Measurements from ENCODE around the gene VAPB. TPM values are rescaled to one million over a fixed set of nuclear protein-coding genes. Genes with fewer than 3 reads are reported as not detected.

VAPB gene
- total RNA-seq, 1 experiment from 2014 or later = 46.6 TPM

GRCh38 chr20:58406422-58407001 lies 17.5 kb downstream of the VAPB start:
- TF ChIP-seq EMX1 (CRISPR knock-in tag; IDR thresholded peaks at IDR 0.05) (no peak), ZNF281 (CRISPR knock-in tag; IDR thresholded peaks at IDR 0.05) (no peak), ARID4B (CRISPR knock-in tag; IDR thresholded peaks at IDR 0.05; ENCODE audit: borderline replicate concordance) (no peak), OVOL2 (CRISPR knock-in tag; IDR thresholded peaks at IDR 0.05; ENCODE audit: borderline replicate concordance) (no peak)
- TF ChIP-seq, protein P1, sequence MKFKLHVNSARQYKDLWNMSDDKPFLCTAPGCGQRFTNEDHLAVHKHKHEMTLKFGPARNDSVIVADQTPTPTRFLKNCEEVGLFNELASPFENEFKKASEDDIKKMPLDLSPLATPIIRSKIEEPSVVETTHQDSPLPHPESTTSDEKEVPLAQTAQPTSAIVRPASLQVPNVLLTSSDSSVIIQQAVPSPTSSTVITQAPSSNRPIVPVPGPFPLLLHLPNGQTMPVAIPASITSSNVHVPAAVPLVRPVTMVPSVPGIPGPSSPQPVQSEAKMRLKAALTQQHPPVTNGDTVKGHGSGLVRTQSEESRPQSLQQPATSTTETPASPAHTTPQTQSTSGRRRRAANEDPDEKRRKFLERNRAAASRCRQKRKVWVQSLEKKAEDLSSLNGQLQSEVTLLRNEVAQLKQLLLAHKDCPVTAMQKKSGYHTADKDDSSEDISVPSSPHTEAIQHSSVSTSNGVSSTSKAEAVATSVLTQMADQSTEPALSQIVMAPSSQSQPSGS (CRISPR knock-in tag; IDR thresholded peaks at IDR 0.05; ENCODE audit: borderline replicate concordance, low read depth) = no peak
- TF ChIP-seq, protein P2, sequence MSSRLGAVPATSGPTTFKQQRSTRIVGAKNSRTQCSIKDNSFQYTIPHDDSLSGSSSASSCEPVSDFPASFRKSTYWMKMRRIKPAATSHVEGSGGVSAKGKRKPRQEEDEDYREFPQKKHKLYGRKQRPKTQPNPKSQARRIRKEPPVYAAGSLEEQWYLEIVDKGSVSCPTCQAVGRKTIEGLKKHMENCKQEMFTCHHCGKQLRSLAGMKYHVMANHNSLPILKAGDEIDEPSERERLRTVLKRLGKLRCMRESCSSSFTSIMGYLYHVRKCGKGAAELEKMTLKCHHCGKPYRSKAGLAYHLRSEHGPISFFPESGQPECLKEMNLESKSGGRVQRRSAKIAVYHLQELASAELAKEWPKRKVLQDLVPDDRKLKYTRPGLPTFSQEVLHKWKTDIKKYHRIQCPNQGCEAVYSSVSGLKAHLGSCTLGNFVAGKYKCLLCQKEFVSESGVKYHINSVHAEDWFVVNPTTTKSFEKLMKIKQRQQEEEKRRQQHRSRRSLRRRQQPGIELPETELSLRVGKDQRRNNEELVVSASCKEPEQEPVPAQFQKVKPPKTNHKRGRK (CRISPR knock-in tag; IDR thresholded peaks at IDR 0.05; ENCODE audit: borderline replicate concordance) = no peak
- Mint-ChIP-seq H3K27ac (peak overlapping the region; percentile 47), H3K4me1 (peaks cover 38% of the 10 kb centered on the region), H3K9me3 (no peaks in the 10 kb centered on the region), H3K27me3 (ENCODE audit: low read depth) (no peaks in the 10 kb centered on the region), H3K36me3 (no peaks in the 10 kb centered on the region; the same call in 1 of the 2 replicates), H3K4me3 (no peak overlapping the region)
- POLR2A ChIA-PET = interaction anchor here (1.4 kb wide), 1 partner anchor 17 kb away, joined by 5 read pairs; the partner anchor contains the start of gene VAPB
- DNase-seq (ENCODE audit: low spot score) = no peak
- CTCF ChIA-PET = interaction anchor here (0.6 kb wide), 1 partner anchor 23 kb away, joined by 3 read pairs; no protein-coding TSS in a partner anchor
- no peak for ATAC-seq

DNA sequence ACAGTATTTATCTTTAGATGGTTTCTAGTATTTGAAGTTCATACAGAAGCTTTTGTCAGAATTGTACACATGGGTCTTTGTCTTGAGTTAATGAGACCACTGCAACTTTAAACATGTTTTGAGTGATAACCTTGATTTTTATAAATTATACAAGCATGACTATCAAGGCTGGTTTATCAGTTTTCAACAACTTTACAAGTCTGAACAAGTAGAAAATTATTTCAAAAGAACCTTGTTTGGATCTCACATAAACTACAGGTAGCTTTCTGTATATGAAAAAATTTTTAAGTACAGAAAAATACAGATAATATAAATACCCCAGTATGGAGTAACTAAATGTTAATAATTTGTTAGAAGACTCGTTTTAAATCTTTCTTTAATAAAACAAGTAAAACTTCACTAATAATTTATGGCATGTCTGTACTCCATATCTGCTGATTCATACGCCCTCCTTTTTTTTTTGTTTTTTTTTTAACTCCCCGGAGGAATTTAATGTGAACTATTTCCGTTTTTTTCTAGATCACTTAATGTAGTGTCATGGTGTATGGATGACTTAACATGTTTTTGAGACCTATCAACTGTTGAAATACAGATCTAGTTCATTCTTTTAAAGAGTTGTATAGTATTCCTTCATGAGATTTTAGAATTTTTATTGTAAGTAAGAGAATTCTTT lies 18.3 kb downstream of the VAPB start:
- Mint-ChIP-seq H3K36me3 (peaks cover 5% of the 10 kb centered on the region), H3K27me3 (ENCODE audit: low read depth) (no peaks in the 10 kb centered on the region), H3K9me3 (no peaks in the 10 kb centered on the region), H3K4me1 (peaks cover 38% of the 10 kb centered on the region), H3K4me3 (no peak overlapping the region), H3K27ac (peak overlapping the region; percentile 73)
- ATAC-seq (no peak), DNase-seq (ENCODE audit: low spot score) (no peak)
- CTCF ChIA-PET = no interaction called here
- no peak for TF ChIP-seq ZNF281 (CRISPR knock-in tag; IDR thresholded peaks at IDR 0.05)
- TF ChIP-seq ZNF416 (CRISPR knock-in tag; IDR thresholded peaks at IDR 0.05) = no peak
- POLR2A ChIA-PET = interaction anchor here (1.2 kb wide), 1 partner anchor 19 kb away, joined by 3 read pairs; no protein-coding TSS in a partner anchor

Data from WTC11 (cell line).